Gastrocnemius medialis (tissue), 4 donors: ENCODE results near the gene ASPHD1.

Experiments
- POLR2A ChIP-seq, 2 donors: fragments of 450-650 bp; IDR thresholded peaks; one replicate each; pipeline ENCODE4 v1.6.1; 2017; ENCODE audit warnings: antibody characterized with exemption in 2 of 2, mild to moderate bottlenecking in 2 of 2, moderate library complexity in 2 of 2
- TF ChIP-seq, protein P1 (sequence below), 5 experiments: fragments of 450-650 bp in 3 of 5; fragments of 200-600 bp in 2 of 5; sonication (generic) in 2 of 5; IDR thresholded peaks in 4 of 5; conservative IDR thresholded peaks in 1 of 5; 1 replicate in 4 of 5; 2 replicates in 1 of 5; pipeline ENCODE4 v1.5.1; 2016 to 2019; ENCODE audit warnings: antibody characterized with exemption in 5 of 5, mild to moderate bottlenecking in 3 of 5, moderate library complexity in 3 of 5

DNA sequence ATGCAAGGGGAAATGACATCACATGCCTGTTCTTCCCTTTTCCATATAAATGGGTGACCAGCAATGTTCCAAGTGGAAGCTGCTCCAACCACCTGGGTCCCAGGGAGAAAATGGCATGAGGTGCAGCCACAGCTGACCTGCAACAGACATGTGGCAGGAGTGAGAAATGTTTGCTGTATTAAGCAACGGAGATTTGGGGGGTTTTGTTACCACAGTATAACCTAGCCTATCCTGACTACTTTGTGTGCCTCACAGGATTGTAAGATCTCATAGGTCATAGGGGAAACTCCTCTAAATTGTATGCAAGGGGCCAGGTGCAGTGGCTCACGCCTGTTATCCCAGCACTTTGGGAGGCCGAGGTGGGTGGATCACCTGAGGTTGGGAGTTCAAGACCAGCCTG, 49.3 kb upstream of the ASPHD1 start:
- TF ChIP-seq, protein P1, sequence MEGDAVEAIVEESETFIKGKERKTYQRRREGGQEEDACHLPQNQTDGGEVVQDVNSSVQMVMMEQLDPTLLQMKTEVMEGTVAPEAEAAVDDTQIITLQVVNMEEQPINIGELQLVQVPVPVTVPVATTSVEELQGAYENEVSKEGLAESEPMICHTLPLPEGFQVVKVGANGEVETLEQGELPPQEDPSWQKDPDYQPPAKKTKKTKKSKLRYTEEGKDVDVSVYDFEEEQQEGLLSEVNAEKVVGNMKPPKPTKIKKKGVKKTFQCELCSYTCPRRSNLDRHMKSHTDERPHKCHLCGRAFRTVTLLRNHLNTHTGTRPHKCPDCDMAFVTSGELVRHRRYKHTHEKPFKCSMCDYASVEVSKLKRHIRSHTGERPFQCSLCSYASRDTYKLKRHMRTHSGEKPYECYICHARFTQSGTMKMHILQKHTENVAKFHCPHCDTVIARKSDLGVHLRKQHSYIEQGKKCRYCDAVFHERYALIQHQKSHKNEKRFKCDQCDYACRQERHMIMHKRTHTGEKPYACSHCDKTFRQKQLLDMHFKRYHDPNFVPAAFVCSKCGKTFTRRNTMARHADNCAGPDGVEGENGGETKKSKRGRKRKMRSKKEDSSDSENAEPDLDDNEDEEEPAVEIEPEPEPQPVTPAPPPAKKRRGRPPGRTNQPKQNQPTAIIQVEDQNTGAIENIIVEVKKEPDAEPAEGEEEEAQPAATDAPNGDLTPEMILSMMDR (IDR thresholded peaks at IDR 0.05 in 4 of 5, conservative IDR thresholded peaks at IDR 0.05 in 1 of 5): no peak
- TF ChIP-seq POLR2A (IDR thresholded peaks at IDR 0.05): no peak
